Tibial nerve (tissue), 4 donors: ENCODE measurements around the gene FBXW9. TPM values are rescaled to one million over a fixed set of nuclear protein-coding genes. Genes with fewer than 3 reads are reported as not detected.
A peak's percentile ranks its signal among the peaks of the same experiment; 100 is the strongest.

Source experiments
- DNase-seq, 2 donors: peaks; one replicate each; pipeline ENCODE4 v3.0.0-alpha.2; 2019; ENCODE audit warnings: low spot score in 2 of 2
- H3K27ac ChIP-seq, 4 donors: fragments of 200-600 bp; sonication (generic) in 3 of 4; one replicate each; pipeline ENCODE4 v1.5.1; 2017 to 2019; ENCODE audit warnings: mild to moderate bottlenecking in 1 of 4
- H3K27me3 ChIP-seq, 2 donors: fragments of 200-600 bp; sonication (generic) in 1 of 2; one replicate each; pipeline versions ENCODE4 v1.5.1 to v1.6.0; 2017 to 2019
- H3K36me3 ChIP-seq, 3 donors: fragments of 200-600 bp; sonication (generic); one replicate each; pipeline ENCODE4 v1.5.1; 2018 to 2019
- H3K4me1 ChIP-seq, 4 donors: fragments of 200-600 bp; sonication (generic) in 3 of 4; one replicate each; pipeline ENCODE4 v1.5.1; 2017 to 2019
- H3K4me3 ChIP-seq, 4 donors: fragments of 200-600 bp; sonication (generic) in 3 of 4; one replicate each; pipeline ENCODE4 v1.5.1; 2017 to 2019; ENCODE audit warnings: mild to moderate bottlenecking in 1 of 4, moderate library complexity in 1 of 4
- H3K9me3 ChIP-seq, 4 donors: fragments of 200-600 bp; sonication (generic) in 3 of 4; one replicate each; pipeline ENCODE4 v1.5.1; 2017 to 2019
- CTCF ChIP-seq, 5 experiments: fragments of 200-600 bp in 3 of 5; fragments of 450-650 bp in 2 of 5; sonication (generic) in 3 of 5; IDR thresholded peaks; one replicate each; pipeline ENCODE4 v1.5.1; 2016 to 2019; ENCODE audit warnings: antibody characterized with exemption in 5 of 5, mild to moderate bottlenecking in 3 of 5, moderate library complexity in 2 of 5
- EP300 ChIP-seq, 2 donors: sonication (generic); formaldehyde crosslinking; IDR thresholded peaks; one replicate each; pipeline ENCODE4 v1.6.1; 2017; ENCODE audit warnings: antibody characterized with exemption in 2 of 2, mild to moderate bottlenecking in 1 of 2
- POLR2A ChIP-seq, 2 donors: fragments of 450-650 bp; IDR thresholded peaks; one replicate each; pipeline ENCODE4 v1.6.1; 2017; ENCODE audit warnings: antibody characterized with exemption in 2 of 2, mild to moderate bottlenecking in 2 of 2, moderate library complexity in 2 of 2
- WGBS, 2 donors: methylation state at CpG; one replicate each; pipeline ENCODE4 v1.1.5; 2018; 5-methylcytosine and 5-hydroxymethylcytosine counted together
- total RNA-seq, 4 donors: library from RNA; depleted of rRNA; stranded (reverse); fragments of >200 nt; gene quantifications; one replicate each; pipeline ENCODE4 v1.1.0, GENCODE V29; 2016

Gene FBXW9
- total RNA-seq, 4 donors from 2014 or later = 1.2 to 7.5 (median 5.7) TPM

GRCh38 chr19:12689012-12689411 lies 7.4 kb downstream of the FBXW9 start:
- Histone ChIP-seq H3K27ac (no peak overlapping the region), H3K4me1 (no peaks in the 10 kb centered on the region), H3K27me3 (no peaks in the 10 kb centered on the region), H3K4me3 (no peak overlapping the region), H3K9me3 (no peaks in the 10 kb centered on the region), H3K36me3 (peaks cover 0 to 32% (median 0%) of the 10 kb centered on the region in 3 donors)
- no peak for DNase-seq
- 91 to 92% methylated on average over 6 to 12 of the region's 12 CpGs for WGBS, 2 donors
- no peak for TF ChIP-seq CTCF (IDR thresholded peaks at IDR 0.05)
- TF ChIP-seq EP300 (IDR thresholded peaks at IDR 0.05) = no peak
- TF ChIP-seq POLR2A (IDR thresholded peaks at IDR 0.05) = no peak

GRCh38 chr19:12687496-12688196 lies 8.8 kb downstream of the FBXW9 start, which contains the start of gene GNG14:
Gene GNG14, plus strand, starts transcription at chr19:12687998. Its CDS starts 51 bp downstream, at chr19:12688049.
- no peaks in the 10 kb centered on the region for H3K27me3 ChIP-seq
- WGBS, 2 donors = 72 to 80% methylated on average over 8 to 9 of the region's 9 CpGs
- H3K27ac ChIP-seq = no peak within 1 kb of the TSS
- DNase-seq = no peak
- no peak within 1 kb of the TSS for H3K4me3 ChIP-seq
- no peaks in the 10 kb centered on the region for H3K9me3 ChIP-seq
- peaks cover 0 to 32% (median 0%) of the 10 kb centered on the region in 3 donors for H3K36me3 ChIP-seq
- H3K4me1 ChIP-seq = no peaks in the 10 kb centered on the region
- no peak for TF ChIP-seq POLR2A (IDR thresholded peaks at IDR 0.05)
- no peak for TF ChIP-seq EP300 (IDR thresholded peaks at IDR 0.05)
- TF ChIP-seq CTCF (IDR thresholded peaks at IDR 0.05) = no peak

- TF ChIP-seq POLR2A (IDR thresholded peaks at IDR 0.05) (no peak), EP300 (IDR thresholded peaks at IDR 0.05) (no peak), CTCF (IDR thresholded peaks at IDR 0.05) (no peak)
- no peak overlapping the region for H3K27ac ChIP-seq
- 77 to 83% methylated on average over 3 of the region's 3 CpGs for WGBS, 2 donors
- H3K4me1 ChIP-seq = peaks cover 0 to 7% (median 2%) of the 10 kb centered on the region in 4 donors
- H3K36me3 ChIP-seq = peaks cover 0 to 32% (median 0%) of the 10 kb centered on the region in 3 donors
- H3K4me3 ChIP-seq = no peak overlapping the region
- no peaks in the 10 kb centered on the region for H3K27me3 ChIP-seq
- no peaks in the 10 kb centered on the region for H3K9me3 ChIP-seq
- no peak for DNase-seq
These were observed 10.6 kb downstream of the FBXW9 start for GRCh38 chr19:12685831-12686230.

GRCh38 chr19:12681074-12681987 lies 15.1 kb downstream of the FBXW9 start, which contains the start of gene DHPS:
Gene DHPS, minus strand, starts transcription at chr19:12681880. Its CDS starts 114 bp downstream, at chr19:12681766.
- H3K27ac ChIP-seq = peak within 1 kb of the TSS; percentile 86 to 99 (median 96)
- TF ChIP-seq POLR2A (IDR thresholded peaks at IDR 0.05) (peak; percentile 19 to 35), EP300 (IDR thresholded peaks at IDR 0.05) (peak; percentile 82 to 89), CTCF (IDR thresholded peaks at IDR 0.05) (peak in 2 of 5 experiments; percentile 15 to 34)
- H3K9me3 ChIP-seq = no peaks in the 10 kb centered on the region
- H3K27me3 ChIP-seq = no peaks in the 10 kb centered on the region
- peak; percentile 85 to 95 for DNase-seq
- 0 to 1% methylated on average over 38 to 68 of the region's 68 CpGs for WGBS, 2 donors
- peaks cover 0 to 30% (median 4%) of the 10 kb centered on the region in 4 donors for H3K4me1 ChIP-seq
- H3K4me3 ChIP-seq = peak within 1 kb of the TSS; percentile 73 to 99 (median 95)
- H3K36me3 ChIP-seq = peaks cover 5 to 38% (median 7%) of the 10 kb centered on the region in 3 donors
